MM.1S (cell line): ENCODE results near the gene WDR4.
"Not testable (repeated sequence)": the region's sequence is repeated elsewhere in the genome, so short reads cannot be mapped to it uniquely, and the experiment has no call there.

Experiments
- EZH2 ChIP-seq: fragments of 300-600 bp; sonication (generic); optimal IDR thresholded peaks from 2 replicates; pipeline ENCODE3; 2017; ENCODE audit warnings: low read depth, mild to moderate bottlenecking, antibody characterized with exemption, low read length, mixed read lengths
- EZH2phosphoT487 ChIP-seq: fragments of 300-600 bp; sonication (generic); IDR thresholded peaks from 2 replicates; pipeline ENCODE4 v1.6.1; 2018; ENCODE audit warnings: antibody characterized with exemption, low read length
- TF ChIP-seq, protein P1 (sequence below): fragments of 300-600 bp; sonication (generic); IDR thresholded peaks from 2 replicates; pipeline ENCODE4 v1.5.1; 2016; ENCODE audit warnings: antibody characterized with exemption, low read length, mixed read lengths

GRCh38 chr21:42832321-42832630 is 47.1 kb downstream of the WDR4 start:
- TF ChIP-seq, protein P1, sequence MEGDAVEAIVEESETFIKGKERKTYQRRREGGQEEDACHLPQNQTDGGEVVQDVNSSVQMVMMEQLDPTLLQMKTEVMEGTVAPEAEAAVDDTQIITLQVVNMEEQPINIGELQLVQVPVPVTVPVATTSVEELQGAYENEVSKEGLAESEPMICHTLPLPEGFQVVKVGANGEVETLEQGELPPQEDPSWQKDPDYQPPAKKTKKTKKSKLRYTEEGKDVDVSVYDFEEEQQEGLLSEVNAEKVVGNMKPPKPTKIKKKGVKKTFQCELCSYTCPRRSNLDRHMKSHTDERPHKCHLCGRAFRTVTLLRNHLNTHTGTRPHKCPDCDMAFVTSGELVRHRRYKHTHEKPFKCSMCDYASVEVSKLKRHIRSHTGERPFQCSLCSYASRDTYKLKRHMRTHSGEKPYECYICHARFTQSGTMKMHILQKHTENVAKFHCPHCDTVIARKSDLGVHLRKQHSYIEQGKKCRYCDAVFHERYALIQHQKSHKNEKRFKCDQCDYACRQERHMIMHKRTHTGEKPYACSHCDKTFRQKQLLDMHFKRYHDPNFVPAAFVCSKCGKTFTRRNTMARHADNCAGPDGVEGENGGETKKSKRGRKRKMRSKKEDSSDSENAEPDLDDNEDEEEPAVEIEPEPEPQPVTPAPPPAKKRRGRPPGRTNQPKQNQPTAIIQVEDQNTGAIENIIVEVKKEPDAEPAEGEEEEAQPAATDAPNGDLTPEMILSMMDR: not testable (repeated sequence)
- TF ChIP-seq EZH2phosphoT487, EZH2: not testable (repeated sequence)
